K562 (cell line): ENCODE results near the gene CSTF1.

Experiments used
- CTCF ChIP-seq, 3 experiments: IDR thresholded peaks in 2 of 3; conservative IDR thresholded peaks in 1 of 3; 2 replicates each; pipeline ENCODE4 v1.5.1; 2011 to 2012; ENCODE audit warnings: low read length in 3 of 3, mild to moderate bottlenecking in 3 of 3, control low read depth in 2 of 3, improper control_type of control experiment in 1 of 3, inconsistent platforms in 1 of 3, low read depth in 1 of 3, mixed read lengths in 1 of 3, moderate library complexity in 1 of 3; ENCODE audit not compliant: insufficient read depth in 2 of 3
- ESRRA ChIP-seq: fragments of 450-650 bp; IDR thresholded peaks from 2 replicates; pipeline ENCODE4 v1.6.1; 2014; ENCODE audit warnings: low read depth, mild to moderate bottlenecking, moderate library complexity, borderline replicate concordance
- FOS ChIP-seq: IDR thresholded peaks from 3 replicates; pipeline ENCODE4 v1.6.1; 2011; ENCODE audit not compliant: insufficient read length; ENCODE audit errors: extremely low read depth
- SMAD4 ChIP-seq: fragments of 250-450 bp; sonication (Bioruptor Pico); conservative IDR thresholded peaks from 2 replicates; pipeline ENCODE4 v1.8.0; 2021; ENCODE audit warnings: inconsistent platforms, mild to moderate bottlenecking, moderate library complexity
- SMC3 ChIP-seq: conservative IDR thresholded peaks from 2 replicates; pipeline ENCODE4 v1.6.1; 2011; ENCODE audit warnings: low read depth, low read length, improper control_type of control experiment; ENCODE audit not compliant: insufficient read depth
- TAF9B ChIP-seq: fragments of 450-650 bp; IDR thresholded peaks from 2 replicates; pipeline ENCODE4 v1.6.1; 2018; ENCODE audit warnings: mild to moderate bottlenecking; ENCODE audit not compliant: partially characterized antibody

DNA sequence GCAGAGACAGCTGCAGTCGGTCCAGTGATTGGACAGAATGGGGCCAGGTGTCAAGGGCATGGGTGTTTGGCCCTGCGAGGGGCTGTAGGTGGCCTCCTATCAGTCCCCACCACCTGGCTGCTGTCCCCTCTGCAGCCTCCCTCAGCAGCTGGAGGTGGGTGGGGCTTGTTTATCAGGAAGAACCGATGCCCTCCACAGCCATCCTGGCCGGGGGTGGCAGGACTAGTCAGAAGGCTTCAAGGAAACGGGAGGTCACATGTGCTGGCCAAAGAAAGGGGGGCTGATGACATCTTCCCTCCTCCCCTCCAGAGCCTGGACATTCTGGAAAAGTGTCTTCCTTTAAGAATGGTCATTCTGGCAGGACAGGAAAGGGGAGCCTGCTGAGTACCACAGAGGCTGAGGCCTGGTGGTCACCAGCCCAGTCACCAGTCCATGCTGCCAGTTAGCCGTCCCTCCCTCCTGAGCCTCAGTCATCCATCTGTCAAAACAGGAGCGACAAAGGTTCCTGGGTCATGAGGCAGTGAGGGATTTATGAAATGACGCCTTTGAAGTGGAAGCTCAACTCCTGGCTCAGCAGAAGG is 29.5 kb upstream of the CSTF1 start:
- peak; percentile 87 for TF ChIP-seq TAF9B
- TF ChIP-seq SMAD4, result peak; percentile 95
- TF ChIP-seq SMC3, result no peak
- no peak for TF ChIP-seq FOS
- peak; percentile 56; the same call in 1 of the 2 replicates for TF ChIP-seq ESRRA
- TF ChIP-seq CTCF (IDR thresholded peaks at IDR 0.05 in 2 of 3, conservative IDR thresholded peaks at IDR 0.05 in 1 of 3; ENCODE audit: insufficient read depth in 2 of 3, low read depth in 1 of 3, low read length in 3 of 3), result no peak
